Measurements from ENCODE around the gene ZNF681.
"Not testable (repeated sequence)": the region's sequence is repeated elsewhere in the genome, so short reads cannot be mapped to it uniquely, and the experiment has no call there.

Gene ZNF681

GRCh38 chr19:23758187-23759074 is at the start of gene ZNF681:
ZNF681 (minus strand) TSS chr19:23758891; CDS start chr19:23758749, 142 bp downstream.
- peak; percentile 66 to 71 for DNase-seq (ENCODE audit: extremely low read depth in 1 of 2, low read depth in 1 of 2)

DNA sequence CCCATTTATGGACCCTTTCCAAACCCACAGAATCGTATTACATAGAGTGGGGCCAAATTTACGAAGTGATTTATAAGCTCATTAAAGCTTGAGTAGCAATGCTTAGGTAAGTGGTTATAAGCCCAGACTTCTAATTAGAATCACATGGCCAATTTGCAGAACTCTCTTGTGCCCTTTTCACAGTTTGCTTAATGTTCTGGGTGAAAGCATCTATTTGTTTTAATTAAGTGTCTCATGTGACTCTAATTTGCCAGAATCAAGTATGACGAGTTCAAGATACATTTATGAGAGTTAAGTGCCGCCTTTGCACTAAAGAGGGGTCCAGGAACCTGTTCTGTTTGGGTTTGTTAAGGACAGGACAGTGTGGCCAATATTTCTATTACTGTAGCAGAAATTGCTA is 46.0 kb upstream of the ZNF681 start:
- DNase-seq (ENCODE audit: extremely low read depth in 1 of 2, low read depth in 1 of 2), result no peak

DNA sequence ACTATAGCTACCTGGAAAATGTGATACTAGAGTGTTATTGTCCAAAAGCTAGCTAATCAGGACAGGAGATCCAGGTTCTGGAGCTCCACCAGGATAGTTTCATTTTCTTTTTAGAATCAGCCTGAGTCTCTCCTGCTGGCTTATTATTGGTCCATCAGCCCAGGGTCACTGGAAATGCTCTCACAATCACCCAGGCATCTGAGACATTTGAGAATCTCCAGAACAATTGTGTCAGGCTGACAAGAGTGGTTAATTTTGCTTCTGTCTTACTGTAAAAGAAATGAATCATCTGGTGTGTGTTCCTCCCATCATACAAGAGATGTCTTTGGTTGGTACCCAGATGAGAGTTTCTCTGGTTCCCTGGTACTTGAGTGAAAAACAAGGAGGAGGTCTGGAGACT is 43.6 kb upstream of the ZNF681 start:
- no peak for DNase-seq (ENCODE audit: extremely low read depth in 1 of 2, low read depth in 1 of 2)

DNA sequence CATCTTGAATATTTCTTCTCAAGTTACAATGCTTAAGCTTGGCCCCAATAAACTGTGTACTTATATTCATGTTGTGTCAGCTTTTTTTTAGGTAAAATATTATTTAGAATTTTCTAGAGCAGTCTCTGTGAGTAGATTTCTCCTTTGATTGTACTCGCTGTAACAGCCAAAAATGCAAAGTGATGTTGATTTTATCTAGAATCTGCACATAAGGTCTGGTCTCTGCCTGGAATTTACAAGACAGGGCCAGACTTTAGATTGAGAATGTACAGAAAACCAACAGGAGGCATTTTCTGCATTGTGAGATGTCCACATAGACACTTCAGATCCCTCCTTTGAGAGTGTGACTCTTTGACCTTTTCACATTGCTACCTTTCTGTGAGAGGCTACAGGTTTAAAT is 43.1 kb upstream of the ZNF681 start:
- DNase-seq (ENCODE audit: extremely low read depth in 1 of 2, low read depth in 1 of 2), result no peak

DNA sequence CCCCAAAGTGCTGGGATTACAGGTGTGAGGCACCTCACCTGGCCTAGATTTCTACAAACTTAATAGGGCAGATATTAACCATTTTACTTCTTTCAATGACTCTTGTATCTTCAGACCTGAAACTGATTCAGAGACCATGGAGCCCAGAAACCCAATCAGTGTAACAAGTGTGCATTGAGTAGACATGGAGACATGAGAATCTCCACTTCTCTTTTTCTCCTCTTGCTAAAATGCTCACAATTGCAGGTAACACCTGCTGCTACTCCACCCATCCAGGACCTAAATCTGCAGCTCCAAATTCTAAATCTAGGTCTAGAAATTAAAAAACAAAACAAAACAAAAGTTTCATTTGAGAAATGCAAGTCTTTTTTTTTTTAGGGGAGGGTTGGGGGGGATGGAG is 42.2 kb upstream of the ZNF681 start:
- no peak for DNase-seq (ENCODE audit: extremely low read depth in 1 of 2, low read depth in 1 of 2)

DNA sequence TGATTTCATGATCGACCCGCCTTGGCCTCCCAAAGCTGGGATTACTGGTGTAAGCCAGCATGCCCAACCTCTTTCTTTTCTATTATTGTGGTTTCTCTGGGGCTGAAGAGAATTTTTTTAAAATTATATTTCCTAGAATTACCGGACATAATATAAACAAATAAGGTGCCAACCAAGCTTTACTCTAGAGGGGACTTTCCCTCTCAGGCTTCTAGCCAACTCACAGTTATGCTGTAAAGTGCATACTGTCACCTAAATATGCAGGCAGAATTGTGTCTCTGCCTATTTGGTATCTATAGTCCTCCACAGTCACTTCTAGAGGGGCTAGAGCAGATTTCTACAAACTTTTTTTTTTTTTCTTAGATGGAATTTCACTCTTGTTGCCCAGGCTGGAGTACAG is 41.6 kb upstream of the ZNF681 start:
- DNase-seq (ENCODE audit: extremely low read depth in 1 of 2, low read depth in 1 of 2), result no peak

- peak in 1 of 2 donors; percentile 15 for DNase-seq (ENCODE audit: extremely low read depth in 1 of 2, low read depth in 1 of 2)
Observed at GRCh38 chr19:23799321-23799720, 40.6 kb upstream of the ZNF681 start.

- no peak for DNase-seq (ENCODE audit: extremely low read depth in 1 of 2, low read depth in 1 of 2)
Observed at GRCh38 chr19:23795462-23795861, 36.8 kb upstream of the ZNF681 start.

GRCh38 chr19:23792784-23793183 is 34.1 kb upstream of the ZNF681 start:
- DNase-seq (ENCODE audit: extremely low read depth in 1 of 2, low read depth in 1 of 2), result no peak

DNA sequence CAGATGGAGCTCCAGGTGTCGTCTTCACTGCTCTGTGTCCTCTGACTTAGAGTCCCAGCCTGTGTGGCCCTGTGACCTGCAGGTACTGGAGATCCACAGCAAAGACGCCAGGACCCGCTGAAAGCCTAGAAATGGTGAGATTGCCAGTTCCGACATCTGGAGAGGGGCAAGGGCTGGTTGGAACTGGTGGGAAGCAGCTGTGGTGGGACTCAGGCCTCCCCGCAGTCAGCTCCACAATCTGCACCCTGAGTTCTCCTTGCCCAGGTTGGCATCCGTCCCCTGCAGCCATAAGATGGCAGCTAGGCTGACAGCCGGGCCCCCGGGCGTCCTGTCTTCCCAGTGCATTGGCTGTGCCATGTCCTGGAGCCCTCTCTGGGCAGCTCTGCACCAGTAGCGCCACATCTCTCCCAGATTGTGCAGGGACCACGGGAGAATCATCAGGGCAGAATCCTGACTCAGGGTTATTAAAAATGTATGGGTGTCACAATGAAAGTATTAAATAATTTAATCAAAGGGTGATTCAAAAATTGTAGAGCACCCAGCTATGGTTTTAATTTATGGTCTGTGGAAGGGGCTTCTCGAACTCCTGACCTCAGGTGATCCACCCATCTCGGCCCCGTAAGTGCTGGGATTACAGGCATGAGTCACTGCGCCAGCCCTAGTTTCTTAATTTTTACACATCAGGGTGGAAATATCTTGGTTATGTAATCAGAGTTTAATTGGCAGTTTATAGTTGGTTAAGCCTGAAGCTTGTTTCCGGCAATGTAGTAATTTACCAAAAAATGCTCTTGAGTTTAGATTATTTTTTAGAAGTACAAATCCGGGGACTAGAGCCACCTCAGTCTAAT is 32.2 kb upstream of the ZNF681 start:
- DNase-seq (ENCODE audit: extremely low read depth in 1 of 2, low read depth in 1 of 2), result no peak

DNA sequence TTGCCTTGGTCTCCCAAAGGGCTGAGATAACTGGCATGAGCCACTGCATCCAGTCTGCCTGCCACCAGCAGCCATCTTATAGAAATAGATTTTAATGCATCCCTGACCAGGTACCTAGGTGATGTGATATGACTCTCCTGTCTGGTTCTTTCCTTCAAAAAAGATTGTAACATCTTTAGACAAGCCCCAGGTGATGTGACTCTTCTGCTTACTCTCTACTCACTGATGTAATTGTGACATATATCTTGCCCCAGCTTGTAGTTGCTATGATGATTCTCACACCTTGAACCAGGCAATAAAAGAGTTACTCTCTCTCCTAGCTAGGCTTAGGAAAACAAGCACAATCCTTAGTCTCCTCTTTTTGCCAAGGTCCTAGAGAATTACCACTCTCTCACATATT is 30.6 kb upstream of the ZNF681 start:
- DNase-seq (ENCODE audit: extremely low read depth in 1 of 2, low read depth in 1 of 2), result no peak

- no peak for DNase-seq (ENCODE audit: extremely low read depth in 1 of 2, low read depth in 1 of 2)
Observed at GRCh38 chr19:23788411-23788810, 29.7 kb upstream of the ZNF681 start.

- DNase-seq (ENCODE audit: extremely low read depth in 1 of 2, low read depth in 1 of 2), result no peak
Observed at GRCh38 chr19:23787106-23787505, 28.4 kb upstream of the ZNF681 start.

GRCh38 chr19:23785982-23786381 is 27.3 kb upstream of the ZNF681 start:
- DNase-seq (ENCODE audit: extremely low read depth in 1 of 2, low read depth in 1 of 2), result no peak

- no peak for DNase-seq (ENCODE audit: extremely low read depth in 1 of 2, low read depth in 1 of 2)
Observed at GRCh38 chr19:23784274-23784673, 25.6 kb upstream of the ZNF681 start.

- no peak for DNase-seq (ENCODE audit: extremely low read depth in 1 of 2, low read depth in 1 of 2)
Observed at GRCh38 chr19:23783636-23784035, 24.9 kb upstream of the ZNF681 start.

DNA sequence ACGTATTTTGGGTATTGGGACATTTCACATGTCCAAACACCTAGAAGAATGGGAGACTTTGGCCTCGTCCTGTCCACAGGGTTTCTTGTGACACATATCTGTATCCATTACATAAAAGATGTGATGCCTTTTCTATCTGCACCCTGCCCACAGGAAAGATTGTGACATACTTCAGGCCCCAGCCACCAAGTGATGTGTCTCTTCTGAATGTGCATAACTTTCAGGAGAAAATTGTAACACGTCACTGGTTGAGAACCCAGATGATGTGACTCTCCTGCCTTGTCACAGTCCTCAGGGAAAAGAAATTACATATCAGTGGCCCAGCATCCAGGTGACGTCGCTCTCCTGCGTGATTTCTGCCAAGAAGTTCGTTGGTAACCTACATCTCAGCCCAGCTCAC is 21.0 kb upstream of the ZNF681 start:
- DNase-seq (ENCODE audit: extremely low read depth in 1 of 2, low read depth in 1 of 2), result no peak

DNA sequence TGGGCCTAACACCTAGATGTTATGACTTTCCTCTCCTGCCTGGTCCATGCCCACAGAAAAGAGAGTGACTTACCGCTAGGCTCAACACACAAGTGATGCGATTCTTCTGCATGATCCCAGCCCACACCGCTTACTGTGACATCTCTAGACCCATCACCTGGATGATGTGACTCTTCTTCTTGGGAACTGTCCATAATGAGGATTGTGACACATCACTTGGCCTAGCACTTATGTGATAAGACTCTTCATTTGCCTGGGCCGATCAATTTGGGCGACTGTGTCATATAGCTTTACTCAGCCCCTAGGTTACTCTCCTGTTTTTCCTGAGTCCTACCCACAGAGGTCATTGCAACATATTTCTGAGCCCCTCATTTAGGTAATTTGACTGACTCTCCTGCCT is 19.9 kb upstream of the ZNF681 start:
- DNase-seq (ENCODE audit: extremely low read depth in 1 of 2, low read depth in 1 of 2), result no peak

GRCh38 chr19:23778036-23778435 is 19.3 kb upstream of the ZNF681 start:
- DNase-seq (ENCODE audit: extremely low read depth in 1 of 2, low read depth in 1 of 2), result not testable (repeated sequence)

DNA sequence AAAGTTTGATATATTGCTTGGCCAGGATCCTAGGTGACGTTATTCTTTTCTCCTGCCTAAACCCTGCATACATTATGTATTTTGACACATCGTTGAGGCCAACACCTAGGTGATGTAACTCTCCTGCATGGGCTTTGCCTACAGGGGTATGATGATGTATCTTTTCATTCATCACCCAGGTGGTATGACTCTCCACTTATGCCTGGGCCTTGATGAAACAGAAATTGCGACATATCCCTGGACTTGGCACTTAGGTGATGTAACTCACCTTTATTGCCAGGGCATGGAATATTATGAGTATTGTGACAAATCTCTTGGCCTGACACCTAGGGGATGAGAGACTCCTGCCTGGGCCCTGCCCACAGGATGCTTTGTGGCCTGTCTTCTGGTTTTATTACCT is 18.5 kb upstream of the ZNF681 start:
- no peak for DNase-seq (ENCODE audit: extremely low read depth in 1 of 2, low read depth in 1 of 2)

- no peak for DNase-seq (ENCODE audit: extremely low read depth in 1 of 2, low read depth in 1 of 2)
Observed at GRCh38 chr19:23776507-23777205, 18.0 kb upstream of the ZNF681 start.

Data from activated CD8-positive, alpha-beta memory T cell treated with anti-CD3 and anti-CD28 coated beads for 1 hour (primary cell).